NT2/D1 (cell line): ENCODE measurements around the gene DMWD.

ENCODE experiments used
- DNase-seq: peaks from one replicate; pipeline ENCODE4 v3.0.0-alpha.2; 2011; ENCODE audit warnings: low read depth, low spot score
- H3K27me3 ChIP-seq: 2 replicates; pipeline ENCODE4 v1.6.0; 2011; ENCODE audit warnings: mild to moderate bottlenecking; ENCODE audit not compliant: insufficient read length, insufficient read depth
- H3K36me3 ChIP-seq: 2 replicates; pipeline ENCODE4 v1.6.1; 2011; ENCODE audit warnings: mild to moderate bottlenecking, low read length, mixed read lengths; ENCODE audit not compliant: insufficient read depth, insufficient read length
- H3K4me1 ChIP-seq: 2 replicates; pipeline ENCODE4 v1.5.1; 2011; ENCODE audit not compliant: insufficient read depth, insufficient read length
- H3K4me3 ChIP-seq: 2 replicates; pipeline ENCODE4 v1.5.1; 2011; ENCODE audit warnings: low read depth; ENCODE audit not compliant: insufficient read length
- H3K9ac ChIP-seq: 2 replicates; pipeline ENCODE4 v1.6.0; 2011; ENCODE audit warnings: low read depth; ENCODE audit not compliant: insufficient read length
- H3K9me3 ChIP-seq: 2 replicates; pipeline ENCODE4 v1.5.1; 2011; ENCODE audit warnings: mild to moderate bottlenecking, low read length; ENCODE audit not compliant: insufficient read depth
- SUZ12 ChIP-seq: IDR thresholded peaks from 2 replicates; pipeline ENCODE4 v1.6.1; 2011; ENCODE audit not compliant: insufficient read length, insufficient read depth; ENCODE audit errors: extremely low read depth
- YY1 ChIP-seq: IDR thresholded peaks from 2 replicates; pipeline ENCODE4 v1.6.1; 2011; ENCODE audit not compliant: insufficient read length, insufficient read depth
- ZNF274 ChIP-seq: IDR thresholded peaks from 2 replicates; pipeline ENCODE4 v1.6.1; 2011; ENCODE audit warnings: mild to moderate bottlenecking, low read depth, low read length

Gene DMWD

GRCh38 chr19:45733160-45733810 is 59.4 kb downstream of the DMWD start, which contains the start of gene MEIOSIN:
TSS of gene MEIOSIN (plus strand) at chr19:45733439. CDS start at chr19:45735377, 1,938 bp downstream.
- H3K4me3 ChIP-seq = no peak within 1 kb of the TSS
- TF ChIP-seq ZNF274 (no peak), YY1 (no peak), SUZ12 (no peak)

More at GRCh38 chr19:45733160-45733810, 59.4 kb downstream of the DMWD start, which contains the start of gene MEIOSIN:
- no peaks in the 10 kb centered on the region for H3K36me3 ChIP-seq
- no peaks in the 10 kb centered on the region for H3K27me3 ChIP-seq
- no peaks in the 10 kb centered on the region for H3K9me3 ChIP-seq
- no peaks in the 10 kb centered on the region for H3K4me1 ChIP-seq
- DNase-seq = no peak
- no peak within 1 kb of the TSS for H3K9ac ChIP-seq
